Calu3 (cell line): ENCODE measurements around the gene MYO1B. TPM values are rescaled to one million over a fixed set of nuclear protein-coding genes. Genes with fewer than 3 reads are reported as not detected.

ENCODE experiments used
- BruUV-seq: library from RNA; stranded (reverse); fragments of 400-500 nt; replicated peaks from 2 replicates; lab custom pipeline; 2021; lab: Mats Ljungman, UMichigan
- CTCF ChIA-PET: fragments of 300-600 bp; sonication (Branson Sonifier 250); formaldehyde crosslinking; loops from one replicate; lab custom pipeline; 2022; ENCODE audit warnings: antibody characterized with exemption; lab: Charles Lee
- DNase-seq: peaks from one replicate; pipeline ENCODE4 v3.0.0; 2022
- H3K27ac Mint-ChIP-seq: one replicate; pipeline ENCODE4 v1.8.0; 2022; ENCODE audit warnings: mixed read lengths; ENCODE audit not compliant: unreplicated experiment
- H3K27me3 Mint-ChIP-seq: one replicate; pipeline ENCODE4 v1.8.0; 2022; ENCODE audit warnings: mixed read lengths; ENCODE audit not compliant: unreplicated experiment
- H3K36me3 Mint-ChIP-seq: one replicate; pipeline ENCODE4 v1.8.0; 2022; ENCODE audit warnings: mild to moderate bottlenecking, moderate library complexity, mixed read lengths; ENCODE audit not compliant: insufficient read depth, unreplicated experiment
- H3K4me1 Mint-ChIP-seq: one replicate; pipeline ENCODE4 v1.8.0; 2022; ENCODE audit warnings: mild to moderate bottlenecking, low read depth, mixed read lengths; ENCODE audit not compliant: unreplicated experiment
- H3K4me3 Mint-ChIP-seq: one replicate; pipeline ENCODE4 v1.8.0; 2022; ENCODE audit warnings: mild to moderate bottlenecking, low read depth, moderate library complexity, mixed read lengths; ENCODE audit not compliant: unreplicated experiment
- H3K9me3 Mint-ChIP-seq: one replicate; pipeline ENCODE4 v1.8.0; 2022; ENCODE audit warnings: low read depth, mixed read lengths; ENCODE audit not compliant: unreplicated experiment
- CTCF ChIP-seq: fragments of 200-600 bp; IDR thresholded peaks from one replicate; pipeline ENCODE4 v1.8.0; 2022; ENCODE audit warnings: antibody characterized with exemption; ENCODE audit not compliant: unreplicated experiment
- intact Hi-C: fragments of 100-400 bp; cut with micrococcal nuclease; formaldehyde crosslinking; loops from one replicate; pipeline ENCODE4 v1.10.0; 2022; ENCODE audit not compliant: unreplicated experiment
- total RNA-seq: library from RNA; stranded (reverse); gene quantifications from 2 replicates; pipeline ENCODE4 v1.2.3, GENCODE V29; 2022

Gene MYO1B
- total RNA-seq, 1 experiment from 2014 or later: 64.5 TPM

DNA sequence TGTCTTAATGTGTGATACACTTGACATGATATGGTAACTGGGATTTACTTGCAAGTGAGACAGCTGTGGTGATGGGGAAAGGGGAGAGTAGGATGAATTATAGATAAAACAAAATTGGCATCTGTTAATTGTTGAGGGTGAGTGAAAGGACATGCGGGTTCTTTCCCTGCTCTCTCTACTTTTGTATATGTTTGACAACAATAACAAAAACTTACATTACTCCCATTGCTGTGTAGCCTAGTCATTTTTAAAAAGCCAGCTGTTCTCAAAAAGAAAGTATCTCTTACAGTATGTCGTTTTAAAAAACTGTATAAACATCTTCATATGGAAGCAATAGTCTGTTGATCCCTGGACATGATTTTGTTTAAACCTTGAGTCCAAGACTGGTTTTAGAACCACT is 117.6 kb downstream of the MYO1B start:
- no peaks in the 10 kb centered on the region for H3K4me1 Mint-ChIP-seq
- H3K36me3 Mint-ChIP-seq: no peaks in the 10 kb centered on the region
- intact Hi-C loops: no loop called here
- no peaks in the 10 kb centered on the region for H3K27me3 Mint-ChIP-seq
- DNase-seq: no peak
- no peaks in the 10 kb centered on the region for H3K9me3 Mint-ChIP-seq
- H3K4me3 Mint-ChIP-seq: no peak overlapping the region
- no TSS peak for BruUV-seq
- CTCF ChIA-PET: no interaction called here
- no peak overlapping the region for H3K27ac Mint-ChIP-seq
- no peak for TF ChIP-seq CTCF

- CTCF ChIA-PET: no interaction called here
- H3K4me1 Mint-ChIP-seq: no peaks in the 10 kb centered on the region
Measured at GRCh38 chr2:191363267-191363666, 118.1 kb downstream of the MYO1B start.

GRCh38 chr2:191365089-191365488 is 119.9 kb downstream of the MYO1B start:
- TF ChIP-seq CTCF: no peak
- H3K27ac Mint-ChIP-seq: peak overlapping the region; percentile 18
- intact Hi-C loops: no loop called here
- no peak for DNase-seq
- no peaks in the 10 kb centered on the region for H3K27me3 Mint-ChIP-seq
- H3K4me3 Mint-ChIP-seq: no peak overlapping the region
- H3K4me1 Mint-ChIP-seq: no peaks in the 10 kb centered on the region
- CTCF ChIA-PET: no interaction called here
- no TSS peak for BruUV-seq
- H3K36me3 Mint-ChIP-seq: no peaks in the 10 kb centered on the region
- H3K9me3 Mint-ChIP-seq: no peaks in the 10 kb centered on the region

More at GRCh38 chr2:191363267-191363666, 118.1 kb downstream of the MYO1B start:
- Mint-ChIP-seq H3K4me3 (no peak overlapping the region), H3K9me3 (no peaks in the 10 kb centered on the region), H3K27ac (no peak overlapping the region), H3K36me3 (no peaks in the 10 kb centered on the region), H3K27me3 (no peaks in the 10 kb centered on the region)
- no TSS peak for BruUV-seq
- no peak for DNase-seq
- intact Hi-C loops: no loop called here
- TF ChIP-seq CTCF: no peak

DNA sequence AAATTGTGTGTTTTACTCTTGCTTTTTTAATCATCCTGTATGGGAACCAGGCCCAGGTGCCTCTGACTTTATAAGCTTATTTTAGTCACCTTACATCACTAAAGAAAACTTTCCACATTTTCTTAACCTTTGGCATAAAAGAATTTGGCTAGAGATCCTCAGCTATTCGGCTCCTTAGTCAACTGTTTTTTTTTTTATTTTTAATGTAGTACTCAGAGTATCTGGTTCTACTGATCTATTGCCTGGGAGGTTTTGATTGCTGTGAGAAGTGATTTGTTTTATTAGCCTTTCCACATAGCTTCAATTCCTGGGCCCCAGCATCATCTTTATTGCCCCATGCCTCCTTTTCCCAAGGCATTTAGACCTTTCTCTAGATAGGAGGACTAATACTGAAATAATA is 121.0 kb downstream of the MYO1B start:
- Mint-ChIP-seq H3K4me1 (no peaks in the 10 kb centered on the region), H3K36me3 (no peaks in the 10 kb centered on the region), H3K4me3 (no peak overlapping the region), H3K27me3 (no peaks in the 10 kb centered on the region), H3K9me3 (no peaks in the 10 kb centered on the region), H3K27ac (no peak overlapping the region)
- intact Hi-C loops: no loop called here
- DNase-seq: no peak
- no peak for TF ChIP-seq CTCF
- CTCF ChIA-PET: no interaction called here
- BruUV-seq: no TSS peak

DNA sequence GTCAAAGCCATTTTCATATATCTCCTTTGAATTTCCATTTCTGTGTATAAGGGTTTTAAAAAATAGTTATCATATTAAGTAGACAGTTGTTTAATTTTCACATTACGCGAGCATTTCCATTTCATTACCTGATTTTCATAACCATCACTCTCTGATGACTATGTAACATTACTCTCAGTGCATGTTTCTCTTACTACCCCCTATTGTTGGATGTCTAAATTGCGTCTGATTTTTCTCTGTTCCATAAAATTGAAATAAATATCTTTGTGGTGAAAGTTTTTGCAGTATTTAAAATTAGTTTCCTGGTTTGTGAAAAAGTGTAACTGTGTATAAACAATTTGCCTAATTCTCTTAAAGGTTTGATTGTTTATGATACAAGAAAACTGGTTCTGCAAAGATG is 123.8 kb downstream of the MYO1B start:
- Mint-ChIP-seq H3K9me3 (no peaks in the 10 kb centered on the region), H3K4me1 (no peaks in the 10 kb centered on the region), H3K4me3 (no peak overlapping the region), H3K27me3 (no peaks in the 10 kb centered on the region), H3K27ac (no peak overlapping the region), H3K36me3 (no peaks in the 10 kb centered on the region)
- intact Hi-C loops: no loop called here
- CTCF ChIA-PET: no interaction called here
- BruUV-seq: no TSS peak
- no peak for DNase-seq
- no peak for TF ChIP-seq CTCF
